Transverse colon (tissue), 4 donors: ENCODE data around the gene PTH1R.

Experiments used
- CTCF ChIP-seq, 5 experiments: fragments of 200-600 bp in 3 of 5; fragments of 450-650 bp in 2 of 5; sonication (generic) in 3 of 5; IDR thresholded peaks; 1 replicate in 2 of 5; 2 replicates in 3 of 5; pipeline ENCODE4 v1.5.1; 2016 to 2017; ENCODE audit warnings: antibody characterized with exemption in 5 of 5, inconsistent platforms in 3 of 5, mild to moderate bottlenecking in 2 of 5, moderate library complexity in 1 of 5
- POLR2A ChIP-seq: fragments of 450-650 bp; IDR thresholded peaks from one replicate; pipeline ENCODE4 v1.6.1; 2016; ENCODE audit warnings: antibody characterized with exemption, mild to moderate bottlenecking, moderate library complexity
- POLR2AphosphoS5 ChIP-seq, 3 donors: sonication (generic); formaldehyde crosslinking; IDR thresholded peaks; one replicate each; pipeline ENCODE4 v1.6.1; 2016; ENCODE audit warnings: antibody characterized with exemption in 3 of 3

- TF ChIP-seq POLR2A = no peak
- no peak for TF ChIP-seq CTCF (IDR thresholded peaks at IDR 0.05)
- TF ChIP-seq POLR2AphosphoS5 (IDR thresholded peaks at IDR 0.05) = no peak
Observed at GRCh38 chr3:46838301-46838700, 39.2 kb upstream of the PTH1R start.
